Gastrocnemius medialis (tissue), 4 donors: ENCODE measurements around the gene DTNB.

ENCODE experiments used
- POLR2A ChIP-seq, 2 donors: fragments of 450-650 bp; IDR thresholded peaks; one replicate each; pipeline ENCODE4 v1.6.1; 2017; ENCODE audit warnings: antibody characterized with exemption in 2 of 2, mild to moderate bottlenecking in 2 of 2, moderate library complexity in 2 of 2
- TF ChIP-seq, protein P1 (sequence below), 5 experiments: fragments of 450-650 bp in 3 of 5; fragments of 200-600 bp in 2 of 5; sonication (generic) in 2 of 5; IDR thresholded peaks in 4 of 5; conservative IDR thresholded peaks in 1 of 5; 1 replicate in 4 of 5; 2 replicates in 1 of 5; pipeline ENCODE4 v1.5.1; 2016 to 2019; ENCODE audit warnings: antibody characterized with exemption in 5 of 5, mild to moderate bottlenecking in 3 of 5, moderate library complexity in 3 of 5

DNA sequence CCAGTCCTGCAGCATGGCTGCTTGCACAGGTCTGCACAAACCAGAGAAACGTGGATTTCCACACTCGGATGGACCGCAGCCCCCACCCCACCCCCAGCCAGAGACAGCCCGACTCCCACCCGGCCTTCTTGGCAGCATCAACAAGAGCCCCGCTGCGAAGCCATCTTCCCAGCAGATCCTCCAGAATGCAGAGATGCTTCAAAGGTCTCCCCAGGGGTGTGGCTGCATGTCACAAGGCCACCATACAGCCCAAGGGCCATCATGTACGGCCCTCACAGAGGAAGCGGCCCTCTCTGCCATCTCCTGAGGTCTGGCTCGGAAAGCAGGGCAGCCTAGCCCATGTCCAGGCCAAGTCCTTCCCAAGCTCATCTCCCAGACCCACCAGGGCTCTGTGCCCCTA lies 343.1 kb downstream of the DTNB start:
- TF ChIP-seq, protein P1, sequence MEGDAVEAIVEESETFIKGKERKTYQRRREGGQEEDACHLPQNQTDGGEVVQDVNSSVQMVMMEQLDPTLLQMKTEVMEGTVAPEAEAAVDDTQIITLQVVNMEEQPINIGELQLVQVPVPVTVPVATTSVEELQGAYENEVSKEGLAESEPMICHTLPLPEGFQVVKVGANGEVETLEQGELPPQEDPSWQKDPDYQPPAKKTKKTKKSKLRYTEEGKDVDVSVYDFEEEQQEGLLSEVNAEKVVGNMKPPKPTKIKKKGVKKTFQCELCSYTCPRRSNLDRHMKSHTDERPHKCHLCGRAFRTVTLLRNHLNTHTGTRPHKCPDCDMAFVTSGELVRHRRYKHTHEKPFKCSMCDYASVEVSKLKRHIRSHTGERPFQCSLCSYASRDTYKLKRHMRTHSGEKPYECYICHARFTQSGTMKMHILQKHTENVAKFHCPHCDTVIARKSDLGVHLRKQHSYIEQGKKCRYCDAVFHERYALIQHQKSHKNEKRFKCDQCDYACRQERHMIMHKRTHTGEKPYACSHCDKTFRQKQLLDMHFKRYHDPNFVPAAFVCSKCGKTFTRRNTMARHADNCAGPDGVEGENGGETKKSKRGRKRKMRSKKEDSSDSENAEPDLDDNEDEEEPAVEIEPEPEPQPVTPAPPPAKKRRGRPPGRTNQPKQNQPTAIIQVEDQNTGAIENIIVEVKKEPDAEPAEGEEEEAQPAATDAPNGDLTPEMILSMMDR (IDR thresholded peaks at IDR 0.05 in 4 of 5, conservative IDR thresholded peaks at IDR 0.05 in 1 of 5), result no peak
- TF ChIP-seq POLR2A (IDR thresholded peaks at IDR 0.05), result no peak
